GM19328 (cell line): ENCODE measurements around the gene DPYD.
"Not testable (repeated sequence)": the region's sequence is repeated elsewhere in the genome, so short reads cannot be mapped to it uniquely, and the experiment has no call there.

Source experiments
- ATAC-seq: cut with Tn5 transposase; IDR thresholded peaks from one replicate; pipeline ENCODE4 v1.9.1; 2021; ENCODE audit warnings: mild to moderate bottlenecking, moderate library complexity; ENCODE audit not compliant: unreplicated experiment

DPYD gene

GRCh38 chr1:97382206-97382605, 538.6 kb downstream of the DPYD start:
- ATAC-seq = no peak

- no peak for ATAC-seq
Measured at GRCh38 chr1:97379387-97380075, 541.3 kb downstream of the DPYD start.

GRCh38 chr1:97378596-97378995, 542.2 kb downstream of the DPYD start:
- no peak for ATAC-seq

GRCh38 chr1:97377432-97378034, 543.3 kb downstream of the DPYD start:
- no peak for ATAC-seq

GRCh38 chr1:97373000-97373399, 547.8 kb downstream of the DPYD start:
- no peak for ATAC-seq

- ATAC-seq = no peak
Measured at GRCh38 chr1:97372531-97372930, 548.3 kb downstream of the DPYD start.

GRCh38 chr1:97368296-97368695, 552.5 kb downstream of the DPYD start:
- no peak for ATAC-seq

- ATAC-seq = no peak
Measured at GRCh38 chr1:97366984-97367383, 553.9 kb downstream of the DPYD start.

- no peak for ATAC-seq
Measured at GRCh38 chr1:97365026-97365425, 555.8 kb downstream of the DPYD start.

GRCh38 chr1:97364086-97364485, 556.7 kb downstream of the DPYD start:
- ATAC-seq = no peak

- no peak for ATAC-seq
Measured at GRCh38 chr1:97356309-97356708, 564.5 kb downstream of the DPYD start.

- ATAC-seq = no peak
Measured at GRCh38 chr1:97352936-97353382, 567.9 kb downstream of the DPYD start.

GRCh38 chr1:97351846-97352245, 569.0 kb downstream of the DPYD start:
- no peak for ATAC-seq

- ATAC-seq = no peak
Measured at GRCh38 chr1:97350662-97351061, 570.2 kb downstream of the DPYD start.

- no peak for ATAC-seq
Measured at GRCh38 chr1:97350241-97350640, 570.6 kb downstream of the DPYD start.

- not testable (repeated sequence) for ATAC-seq
Measured at GRCh38 chr1:97349794-97350193, 571.0 kb downstream of the DPYD start.

GRCh38 chr1:97348599-97349265, 572.1 kb downstream of the DPYD start:
- ATAC-seq = no peak

GRCh38 chr1:97340951-97341350, 579.9 kb downstream of the DPYD start:
- no peak for ATAC-seq

- no peak for ATAC-seq
Measured at GRCh38 chr1:97338347-97338746, 582.5 kb downstream of the DPYD start.

- no peak for ATAC-seq
Measured at GRCh38 chr1:97337250-97338030, 583.4 kb downstream of the DPYD start.

- ATAC-seq = no peak
Measured at GRCh38 chr1:97334454-97334853, 586.4 kb downstream of the DPYD start.
